HepG2 (cell line): ENCODE data around the gene PREX1.

ENCODE experiments used
- CHD4 ChIP-seq: fragments of 200-600 bp; sonication (generic); IDR thresholded peaks from 2 replicates; pipeline ENCODE4 v1.7.0; 2017; ENCODE audit warnings: mild to moderate bottlenecking, low read length, borderline replicate concordance
- ELF4 ChIP-seq: sonication (generic); formaldehyde crosslinking; IDR thresholded peaks from 2 replicates; pipeline ENCODE4 v1.5.0; 2020; ENCODE audit warnings: missing genetic modification reagents, mild to moderate bottlenecking, moderate library complexity, borderline replicate concordance
- RAD21 ChIP-seq: fragments of 450-650 bp; formaldehyde crosslinking; IDR thresholded peaks from 2 replicates; pipeline ENCODE4 v1.5.0; 2020; ENCODE audit warnings: mild to moderate bottlenecking
- SMARCC2 ChIP-seq: fragments of 450-650 bp; IDR thresholded peaks from 2 replicates; pipeline ENCODE4 v1.6.1; 2017; ENCODE audit warnings: antibody characterized with exemption, mild to moderate bottlenecking
- YY1 ChIP-seq: IDR thresholded peaks from 2 replicates; pipeline ENCODE4 v1.6.1; 2011; ENCODE audit warnings: low read length, low read depth, moderate library complexity, mild to moderate bottlenecking; ENCODE audit not compliant: insufficient read depth, insufficient replicate concordance
- TF ChIP-seq, protein P1 (sequence below): fragments of 450-650 bp; IDR thresholded peaks from 2 replicates; pipeline ENCODE4 v1.6.1; 2017; ENCODE audit warnings: mild to moderate bottlenecking
- TF ChIP-seq, protein P2 (sequence below), 2 experiments: sonication (generic) in 1 of 2; formaldehyde crosslinking in 1 of 2; IDR thresholded peaks; 2 replicates each; pipeline versions ENCODE4 v1.5.1 to v1.6.1; 2011 to 2020; ENCODE audit warnings: borderline replicate concordance in 1 of 2, low read depth in 1 of 2, low read length in 1 of 2, mild to moderate bottlenecking in 1 of 2, missing genetic modification reagents in 1 of 2, moderate library complexity in 1 of 2
- TF ChIP-seq, protein P3 (sequence below): sonication (generic); formaldehyde crosslinking; IDR thresholded peaks from 2 replicates; pipeline ENCODE4 v1.8.1; 2023; ENCODE audit warnings: mild to moderate bottlenecking, inconsistent platforms, moderate library complexity, missing genetic modification reagents, borderline replicate concordance

DNA sequence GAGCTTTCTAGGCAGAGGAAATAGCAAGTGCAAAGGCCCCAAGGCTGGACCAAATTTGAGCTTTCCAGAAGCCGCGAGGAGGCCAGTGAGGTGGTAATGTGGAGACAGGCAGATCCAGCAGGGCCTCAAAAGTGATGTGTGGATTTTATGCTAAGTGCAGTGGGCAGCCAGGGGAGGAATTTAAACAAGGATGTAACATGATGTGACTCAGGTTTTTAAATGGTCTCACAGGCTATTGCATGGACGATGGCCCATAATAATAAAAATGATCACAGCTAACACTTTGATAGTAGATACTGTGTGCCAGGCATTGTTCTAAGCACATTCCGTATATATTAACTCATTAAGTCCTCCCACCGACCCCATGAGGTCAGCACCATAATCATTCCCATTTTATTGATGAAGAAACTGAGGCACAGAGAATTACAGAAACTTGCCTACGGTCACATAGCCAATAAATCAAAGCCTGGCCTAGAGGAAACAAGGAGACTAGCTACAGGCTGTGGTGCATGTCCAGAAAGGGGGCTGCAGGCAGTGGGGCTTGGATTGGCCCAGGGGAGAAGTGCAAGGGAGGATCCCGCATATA, 18.0 kb upstream of the PREX1 start:
- TF ChIP-seq, protein P1, sequence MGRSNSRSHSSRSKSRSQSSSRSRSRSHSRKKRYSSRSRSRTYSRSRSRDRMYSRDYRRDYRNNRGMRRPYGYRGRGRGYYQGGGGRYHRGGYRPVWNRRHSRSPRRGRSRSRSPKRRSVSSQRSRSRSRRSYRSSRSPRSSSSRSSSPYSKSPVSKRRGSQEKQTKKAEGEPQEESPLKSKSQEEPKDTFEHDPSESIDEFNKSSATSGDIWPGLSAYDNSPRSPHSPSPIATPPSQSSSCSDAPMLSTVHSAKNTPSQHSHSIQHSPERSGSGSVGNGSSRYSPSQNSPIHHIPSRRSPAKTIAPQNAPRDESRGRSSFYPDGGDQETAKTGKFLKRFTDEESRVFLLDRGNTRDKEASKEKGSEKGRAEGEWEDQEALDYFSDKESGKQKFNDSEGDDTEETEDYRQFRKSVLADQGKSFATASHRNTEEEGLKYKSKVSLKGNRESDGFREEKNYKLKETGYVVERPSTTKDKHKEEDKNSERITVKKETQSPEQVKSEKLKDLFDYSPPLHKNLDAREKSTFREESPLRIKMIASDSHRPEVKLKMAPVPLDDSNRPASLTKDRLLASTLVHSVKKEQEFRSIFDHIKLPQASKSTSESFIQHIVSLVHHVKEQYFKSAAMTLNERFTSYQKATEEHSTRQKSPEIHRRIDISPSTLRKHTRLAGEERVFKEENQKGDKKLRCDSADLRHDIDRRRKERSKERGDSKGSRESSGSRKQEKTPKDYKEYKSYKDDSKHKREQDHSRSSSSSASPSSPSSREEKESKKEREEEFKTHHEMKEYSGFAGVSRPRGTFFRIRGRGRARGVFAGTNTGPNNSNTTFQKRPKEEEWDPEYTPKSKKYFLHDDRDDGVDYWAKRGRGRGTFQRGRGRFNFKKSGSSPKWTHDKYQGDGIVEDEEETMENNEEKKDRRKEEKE: no peak
- TF ChIP-seq, protein P2, sequence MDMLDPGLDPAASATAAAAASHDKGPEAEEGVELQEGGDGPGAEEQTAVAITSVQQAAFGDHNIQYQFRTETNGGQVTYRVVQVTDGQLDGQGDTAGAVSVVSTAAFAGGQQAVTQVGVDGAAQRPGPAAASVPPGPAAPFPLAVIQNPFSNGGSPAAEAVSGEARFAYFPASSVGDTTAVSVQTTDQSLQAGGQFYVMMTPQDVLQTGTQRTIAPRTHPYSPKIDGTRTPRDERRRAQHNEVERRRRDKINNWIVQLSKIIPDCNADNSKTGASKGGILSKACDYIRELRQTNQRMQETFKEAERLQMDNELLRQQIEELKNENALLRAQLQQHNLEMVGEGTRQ (IDR thresholded peaks at IDR 0.05; ENCODE audit: low read depth, low read length): no peak
- TF ChIP-seq, protein P2 (CRISPR knock-in tag; IDR thresholded peaks at IDR 0.05; ENCODE audit: borderline replicate concordance): no peak
- TF ChIP-seq SMARCC2 (no peak), CHD4 (no peak), RAD21 (no peak), YY1 (no peak), ELF4 (CRISPR knock-in tag) (no peak)
- TF ChIP-seq, protein P3, sequence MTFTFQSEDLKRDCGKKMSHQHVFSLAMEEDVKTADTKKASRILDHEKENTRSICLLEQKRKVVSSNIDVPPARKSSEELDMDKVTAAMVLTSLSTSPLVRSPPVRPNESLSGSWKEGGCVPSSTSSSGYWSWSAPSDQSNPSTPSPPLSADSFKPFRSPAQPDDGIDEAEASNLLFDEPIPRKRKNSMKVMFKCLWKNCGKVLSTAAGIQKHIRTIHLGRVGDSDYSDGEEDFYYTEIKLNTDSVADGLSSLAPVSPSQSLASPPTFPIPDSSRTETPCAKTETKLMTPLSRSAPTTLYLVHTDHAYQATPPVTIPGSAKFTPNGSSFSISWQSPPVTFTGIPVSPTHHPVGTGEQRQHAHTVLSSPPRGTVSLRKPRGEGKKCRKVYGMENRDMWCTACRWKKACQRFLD: no peak
